Left kidney (tissue), 2 donors: ENCODE measurements around the gene FAM237A. TPM values are rescaled to one million over a fixed set of nuclear protein-coding genes. Genes with fewer than 3 reads are reported as not detected.

Source experiments
- DNase-seq: peaks from one replicate; pipeline ENCODE4 v3.0.0-alpha.2; 2013
- polyA plus RNA-seq: library from polyadenylated mRNA; unstranded; fragments of 120-200 nt; gene quantifications from one replicate; pipeline ENCODE4 v1.2.1, GENCODE V29; 2013; ENCODE audit not compliant: insufficient read length

FAM237A gene
- polyA plus RNA-seq, 1 donor: not detected

GRCh38 chr2:206688990-206689389 lies 46.7 kb downstream of the FAM237A start:
- DNase-seq: no peak

DNA sequence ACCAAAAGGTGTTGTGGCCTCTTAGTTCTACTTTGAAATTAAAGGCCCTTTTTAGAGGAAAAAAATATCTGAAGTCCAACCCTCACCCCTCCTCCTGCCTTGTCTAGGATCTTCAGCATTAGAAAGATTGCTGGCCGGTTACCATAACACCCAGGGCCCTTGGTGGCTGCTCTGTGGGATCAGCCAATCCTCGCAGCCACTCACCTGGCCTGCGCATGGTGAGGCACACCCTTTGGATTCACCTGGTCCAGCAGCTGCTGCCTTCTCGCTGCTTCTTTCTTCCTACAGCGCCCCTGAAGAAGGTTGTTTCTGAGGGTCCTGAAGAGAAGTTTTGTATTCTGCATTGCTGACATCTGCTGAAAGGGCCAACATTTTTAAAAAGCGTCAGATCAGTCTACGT lies 50.7 kb downstream of the FAM237A start:
- DNase-seq: no peak

- DNase-seq: peak; percentile 57
Observed at GRCh38 chr2:206693399-206694137, 51.3 kb downstream of the FAM237A start.

DNA sequence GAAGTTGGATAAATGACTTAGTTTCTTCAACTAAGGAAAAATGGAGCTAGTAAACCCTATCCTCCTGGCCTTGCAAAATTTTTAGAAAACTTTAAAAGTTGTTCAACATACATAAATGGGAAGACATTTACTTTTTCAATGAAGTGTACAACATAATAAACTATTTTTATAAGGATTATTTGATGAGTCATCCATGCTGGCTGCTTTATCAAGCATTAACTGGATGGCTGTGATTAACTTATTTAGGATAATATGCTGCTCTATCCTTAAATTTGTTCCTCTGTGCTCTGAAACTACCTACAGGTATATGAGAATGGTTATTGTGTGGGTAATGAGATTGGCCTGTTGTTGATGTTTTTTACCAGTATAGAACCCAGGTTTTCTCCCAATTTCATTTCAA lies 54.6 kb downstream of the FAM237A start:
- DNase-seq: no peak

- no peak for DNase-seq
Observed at GRCh38 chr2:206698811-206699210, 56.5 kb downstream of the FAM237A start.

Other genes with a start within 250 kb of the FAM237A start
- gene ADAM23, start 199.0 kb upstream of the FAM237A start, polyA plus RNA-seq: 6.9 TPM
- not detected for gene DYTN, start 75.9 kb downstream of the FAM237A start, polyA plus RNA-seq
- 13.6 TPM for gene MDH1B, start 122.8 kb downstream of the FAM237A start, polyA plus RNA-seq
- gene FASTKD2, start 123.1 kb downstream of the FAM237A start, polyA plus RNA-seq: 46.8 TPM